Kidney epithelial cell (primary cell): ENCODE results near the gene GNG12. TPM values are rescaled to one million over a fixed set of nuclear protein-coding genes. Genes with fewer than 3 reads are reported as not detected.

Source experiments
- DNase-seq: peaks from one replicate; pipeline ENCODE4 v3.0.0-alpha.2; 2010; ENCODE audit warnings: low read depth
- H3K27me3 ChIP-seq: 2 replicates; pipeline ENCODE4 v1.6.0; 2011; ENCODE audit warnings: low read length; ENCODE audit not compliant: control insufficient read depth, insufficient read depth
- H3K36me3 ChIP-seq: 2 replicates; pipeline ENCODE4 v1.5.1; 2011; ENCODE audit warnings: low read length; ENCODE audit not compliant: control insufficient read depth, insufficient read depth
- H3K4me3 ChIP-seq: 2 replicates; pipeline ENCODE4 v1.5.1; 2011; ENCODE audit warnings: low read depth, mild to moderate bottlenecking, control low read depth, low read length
- CTCF ChIP-seq: IDR thresholded peaks from 2 replicates; pipeline ENCODE4 v1.5.1; 2011; ENCODE audit warnings: mild to moderate bottlenecking, moderate library complexity, low read length, control low read depth, inconsistent platforms; ENCODE audit not compliant: insufficient read depth, poor library complexity, severe bottlenecking
- total RNA-seq: library from RNA; depleted of rRNA; stranded (reverse); fragments of >200 nt; gene quantifications from 2 replicates; pipeline ENCODE4 v1.2.3, GENCODE V29; 2015

Gene GNG12
- total RNA-seq, 1 donor from 2014 or later, result 85.7 TPM

GRCh38 chr1:67795179-67795912, 37.9 kb downstream of the GNG12 start:
- no peaks in the 10 kb centered on the region for H3K27me3 ChIP-seq
- TF ChIP-seq CTCF, result no peak

GRCh38 chr1:67793562-67793961, 39.7 kb downstream of the GNG12 start:
- no peak for TF ChIP-seq CTCF
- Histone ChIP-seq H3K4me3 (no peak overlapping the region), H3K27me3 (no peaks in the 10 kb centered on the region), H3K36me3 (no peaks in the 10 kb centered on the region)
- DNase-seq, result no peak

More at GRCh38 chr1:67795179-67795912, 37.9 kb downstream of the GNG12 start:
- Histone ChIP-seq H3K36me3 (no peaks in the 10 kb centered on the region), H3K4me3 (no peak overlapping the region)
- DNase-seq, result no peak

- H3K27me3 ChIP-seq, result no peaks in the 10 kb centered on the region
- no peak overlapping the region for H3K4me3 ChIP-seq
- DNase-seq, result no peak
- H3K36me3 ChIP-seq, result no peaks in the 10 kb centered on the region
- no peak for TF ChIP-seq CTCF
Measured at GRCh38 chr1:67792741-67793458, 40.4 kb downstream of the GNG12 start.

- H3K4me3 ChIP-seq, result no peak overlapping the region
- H3K36me3 ChIP-seq, result no peaks in the 10 kb centered on the region
- H3K27me3 ChIP-seq, result no peaks in the 10 kb centered on the region
- DNase-seq, result no peak
- TF ChIP-seq CTCF, result no peak
Measured at GRCh38 chr1:67792103-67792502, 41.2 kb downstream of the GNG12 start.

GRCh38 chr1:67791686-67792085, 41.6 kb downstream of the GNG12 start:
- H3K27me3 ChIP-seq, result no peaks in the 10 kb centered on the region
- no peak for TF ChIP-seq CTCF
- no peak overlapping the region for H3K4me3 ChIP-seq
- peak; percentile 77 for DNase-seq
- H3K36me3 ChIP-seq, result no peaks in the 10 kb centered on the region

- TF ChIP-seq CTCF, result no peak
- no peaks in the 10 kb centered on the region for H3K36me3 ChIP-seq
- DNase-seq, result no peak
Measured at GRCh38 chr1:67791261-67791660, 42.0 kb downstream of the GNG12 start.

More at GRCh38 chr1:67791261-67791660, 42.0 kb downstream of the GNG12 start:
- no peak overlapping the region for H3K4me3 ChIP-seq
- no peaks in the 10 kb centered on the region for H3K27me3 ChIP-seq
